ENCODE results near the gene ZNF280D. TPM values are rescaled to one million over a fixed set of nuclear protein-coding genes. Genes with fewer than 3 reads are reported as not detected.

Gene ZNF280D
- total RNA-seq, 1 donor from 2014 or later: 10.0 TPM

DNA sequence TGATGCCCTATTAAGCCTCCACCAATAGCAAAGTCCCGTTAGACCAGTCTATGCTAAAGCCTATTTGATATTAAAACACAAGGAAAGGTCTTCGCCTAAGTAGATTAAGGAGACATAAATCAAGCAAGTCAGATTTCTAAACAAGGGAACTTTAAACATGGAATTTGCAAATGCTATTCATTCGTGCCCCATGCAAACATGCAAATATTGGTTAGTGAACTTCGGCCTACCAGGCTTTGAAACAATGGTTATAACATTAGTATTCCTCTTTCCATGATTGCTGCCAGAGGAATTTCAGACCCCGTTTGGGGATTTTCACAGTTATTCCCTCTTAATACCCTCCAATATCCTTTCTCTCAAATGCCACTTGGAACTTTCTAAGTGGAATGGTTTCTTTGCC lies 36.9 kb upstream of the ZNF280D start:
- no peaks in the 10 kb centered on the region for H3K9me3 Mint-ChIP-seq
- TF ChIP-seq, protein P1, sequence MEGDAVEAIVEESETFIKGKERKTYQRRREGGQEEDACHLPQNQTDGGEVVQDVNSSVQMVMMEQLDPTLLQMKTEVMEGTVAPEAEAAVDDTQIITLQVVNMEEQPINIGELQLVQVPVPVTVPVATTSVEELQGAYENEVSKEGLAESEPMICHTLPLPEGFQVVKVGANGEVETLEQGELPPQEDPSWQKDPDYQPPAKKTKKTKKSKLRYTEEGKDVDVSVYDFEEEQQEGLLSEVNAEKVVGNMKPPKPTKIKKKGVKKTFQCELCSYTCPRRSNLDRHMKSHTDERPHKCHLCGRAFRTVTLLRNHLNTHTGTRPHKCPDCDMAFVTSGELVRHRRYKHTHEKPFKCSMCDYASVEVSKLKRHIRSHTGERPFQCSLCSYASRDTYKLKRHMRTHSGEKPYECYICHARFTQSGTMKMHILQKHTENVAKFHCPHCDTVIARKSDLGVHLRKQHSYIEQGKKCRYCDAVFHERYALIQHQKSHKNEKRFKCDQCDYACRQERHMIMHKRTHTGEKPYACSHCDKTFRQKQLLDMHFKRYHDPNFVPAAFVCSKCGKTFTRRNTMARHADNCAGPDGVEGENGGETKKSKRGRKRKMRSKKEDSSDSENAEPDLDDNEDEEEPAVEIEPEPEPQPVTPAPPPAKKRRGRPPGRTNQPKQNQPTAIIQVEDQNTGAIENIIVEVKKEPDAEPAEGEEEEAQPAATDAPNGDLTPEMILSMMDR (conservative IDR thresholded peaks at IDR 0.05): no peak

DNA sequence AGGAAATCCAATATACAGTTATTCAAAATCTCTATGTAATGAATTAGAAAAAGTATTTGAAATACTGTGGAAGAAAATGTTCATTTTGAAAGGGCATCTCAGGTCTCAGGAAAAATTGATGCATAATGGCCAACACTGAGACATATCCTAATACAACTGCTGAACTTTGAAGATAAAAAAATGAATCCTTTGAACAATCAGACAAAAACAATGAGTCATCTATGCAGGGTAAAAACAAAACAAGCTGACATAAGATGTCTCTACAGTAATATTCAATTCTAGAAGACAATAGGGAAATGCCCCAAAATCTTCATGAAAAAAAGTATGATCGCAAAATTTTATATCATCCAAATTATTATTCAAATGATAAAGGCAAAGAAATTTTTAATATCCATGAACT lies 34.0 kb upstream of the ZNF280D start:
- no peaks in the 10 kb centered on the region for H3K4me1 Mint-ChIP-seq
- no peaks in the 10 kb centered on the region for H3K27me3 Mint-ChIP-seq (ENCODE audit: low read depth)

More for the DNA sequence above, 36.9 kb upstream of the ZNF280D start:
- no peaks in the 10 kb centered on the region for H3K4me1 Mint-ChIP-seq
- H3K27ac Mint-ChIP-seq (ENCODE audit: unreplicated experiment): no peak overlapping the region
- no peaks in the 10 kb centered on the region for H3K27me3 Mint-ChIP-seq (ENCODE audit: low read depth)
- no peak for DNase-seq (ENCODE audit: low read depth, low spot score)
- H3K4me3 Mint-ChIP-seq: no peak overlapping the region
- H3K36me3 Mint-ChIP-seq (ENCODE audit: low read depth): no peaks in the 10 kb centered on the region

DNA sequence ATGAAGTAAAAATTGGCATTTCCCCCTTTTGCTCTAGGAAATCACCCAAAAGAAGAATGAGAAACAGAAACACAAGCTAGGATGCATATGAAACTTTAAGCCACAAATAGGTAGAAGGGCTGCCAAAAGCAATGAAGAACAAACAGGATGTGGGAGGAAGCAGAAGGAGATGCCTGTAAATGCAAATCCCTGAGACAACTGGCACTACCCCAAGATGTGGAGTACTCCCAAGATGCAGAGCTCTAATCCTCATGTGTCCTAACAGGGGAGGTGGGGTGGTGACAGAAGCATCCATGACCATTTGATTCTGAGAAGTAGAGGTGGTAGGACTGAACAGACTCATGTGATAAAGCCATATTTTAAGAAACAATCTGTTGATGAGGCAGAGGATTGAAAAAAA lies 31.9 kb upstream of the ZNF280D start:
- no peaks in the 10 kb centered on the region for H3K36me3 Mint-ChIP-seq (ENCODE audit: low read depth)
- no peaks in the 10 kb centered on the region for H3K9me3 Mint-ChIP-seq
- H3K4me3 Mint-ChIP-seq: no peak overlapping the region
- TF ChIP-seq, protein P1 (conservative IDR thresholded peaks at IDR 0.05): no peak
- peaks cover 6% of the 10 kb centered on the region for H3K4me1 Mint-ChIP-seq
- no peak for DNase-seq (ENCODE audit: low read depth, low spot score)
- H3K27ac Mint-ChIP-seq (ENCODE audit: unreplicated experiment): no peak overlapping the region
- H3K27me3 Mint-ChIP-seq (ENCODE audit: low read depth): no peaks in the 10 kb centered on the region

More for the DNA sequence above, 34.0 kb upstream of the ZNF280D start:
- no peak overlapping the region for H3K4me3 Mint-ChIP-seq
- TF ChIP-seq, protein P1 (conservative IDR thresholded peaks at IDR 0.05): no peak
- H3K36me3 Mint-ChIP-seq (ENCODE audit: low read depth): no peaks in the 10 kb centered on the region
- DNase-seq (ENCODE audit: low read depth, low spot score): no peak
- no peaks in the 10 kb centered on the region for H3K9me3 Mint-ChIP-seq
- H3K27ac Mint-ChIP-seq (ENCODE audit: unreplicated experiment): no peak overlapping the region

DNA sequence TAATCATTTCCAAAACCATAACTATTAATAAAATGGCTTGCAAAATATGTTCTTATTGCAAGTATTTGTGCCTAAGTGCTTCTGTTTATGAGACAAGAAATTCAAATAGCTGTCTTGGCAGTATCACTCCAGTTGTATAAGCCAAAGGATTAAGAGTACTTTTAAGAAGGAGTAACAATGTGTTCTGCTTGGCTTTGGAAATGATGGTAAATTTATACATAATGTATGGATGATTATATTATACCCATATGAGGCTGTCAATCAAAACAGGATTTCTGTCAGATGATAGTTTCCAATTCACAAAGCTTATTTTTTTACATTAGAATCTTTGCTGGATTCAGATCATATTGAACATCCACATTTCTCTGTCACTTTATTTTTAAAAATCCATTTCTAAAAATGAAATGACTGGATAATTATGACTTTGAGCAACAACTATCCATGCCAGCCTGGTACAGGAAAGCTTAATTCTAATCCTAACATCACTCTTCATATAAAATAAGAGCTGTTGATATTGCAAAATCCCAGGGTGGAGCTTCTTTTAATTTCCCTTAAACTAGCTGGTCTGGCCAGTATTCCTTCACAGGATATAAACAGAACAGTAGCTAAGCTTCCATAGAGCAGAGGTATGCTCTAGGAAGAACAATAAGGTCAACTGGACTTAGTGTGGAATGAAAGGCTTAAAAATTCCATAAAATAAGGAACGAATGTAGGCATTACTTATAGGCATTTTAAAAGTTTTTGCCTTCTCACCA lies 30.0 kb upstream of the ZNF280D start:
- Mint-ChIP-seq H3K4me3 (no peak overlapping the region), H3K27ac (ENCODE audit: unreplicated experiment) (no peak overlapping the region), H3K9me3 (no peaks in the 10 kb centered on the region)

DNA sequence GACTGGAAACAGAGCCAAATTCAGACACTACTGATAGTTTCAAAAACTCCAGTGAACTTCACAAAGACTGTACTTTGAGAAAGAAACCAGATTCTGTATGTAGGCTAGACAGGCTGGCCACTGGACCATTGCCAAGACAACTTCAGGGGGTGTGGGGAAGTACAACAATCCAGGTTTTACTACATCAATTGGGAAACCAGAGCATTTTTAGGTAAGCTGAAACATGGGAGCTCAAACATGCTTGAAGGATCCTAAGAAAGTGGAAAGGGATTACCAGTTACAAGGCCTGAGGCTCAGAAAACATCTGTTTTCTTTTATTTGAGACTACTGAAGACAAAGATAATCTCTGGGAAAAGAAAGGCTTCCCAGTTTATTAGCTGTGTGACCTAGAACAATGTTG lies 26.9 kb upstream of the ZNF280D start:
- Mint-ChIP-seq H3K4me1 (peaks cover 6% of the 10 kb centered on the region), H3K9me3 (no peaks in the 10 kb centered on the region), H3K27ac (ENCODE audit: unreplicated experiment) (peak overlapping the region; percentile 52), H3K4me3 (no peak overlapping the region), H3K36me3 (ENCODE audit: low read depth) (no peaks in the 10 kb centered on the region), H3K27me3 (ENCODE audit: low read depth) (no peaks in the 10 kb centered on the region)
- DNase-seq (ENCODE audit: low read depth, low spot score): no peak
- TF ChIP-seq, protein P1 (conservative IDR thresholded peaks at IDR 0.05): no peak

More for the DNA sequence above, 30.0 kb upstream of the ZNF280D start:
- Mint-ChIP-seq H3K27me3 (ENCODE audit: low read depth) (no peaks in the 10 kb centered on the region), H3K4me1 (peaks cover 6% of the 10 kb centered on the region), H3K36me3 (ENCODE audit: low read depth) (no peaks in the 10 kb centered on the region)
- DNase-seq (ENCODE audit: low read depth, low spot score): no peak
- TF ChIP-seq, protein P1 (conservative IDR thresholded peaks at IDR 0.05): no peak

All from neural crest cell (in vitro differentiated cells).